ENCODE data around the gene LTB4R.

The LTB4R gene

GRCh38 chr14:24315807-24316596 lies 4.7 kb downstream of the LTB4R start:
- TF ChIP-seq SPI1 (IDR thresholded peaks at IDR 0.05; ENCODE audit: low read depth, low read length) (no peak), POLR2AphosphoS5 (IDR thresholded peaks at IDR 0.05; ENCODE audit: low read depth, low read length) (no peak), TAF1 (IDR thresholded peaks at IDR 0.05; ENCODE audit: low read depth, low read length) (no peak), PAX5 (IDR thresholded peaks at IDR 0.05; ENCODE audit: insufficient read depth, low read length, severe bottlenecking) (no peak), POU2F2 (IDR thresholded peaks at IDR 0.05; ENCODE audit: low read depth, low read length) (no peak), POLR2A (IDR thresholded peaks at IDR 0.05; ENCODE audit: low read depth, low read length) (no peak)
- FAIRE-seq (no peak), DNase-seq (ENCODE audit: insufficient read length, low spot score) (no peak)

DNA sequence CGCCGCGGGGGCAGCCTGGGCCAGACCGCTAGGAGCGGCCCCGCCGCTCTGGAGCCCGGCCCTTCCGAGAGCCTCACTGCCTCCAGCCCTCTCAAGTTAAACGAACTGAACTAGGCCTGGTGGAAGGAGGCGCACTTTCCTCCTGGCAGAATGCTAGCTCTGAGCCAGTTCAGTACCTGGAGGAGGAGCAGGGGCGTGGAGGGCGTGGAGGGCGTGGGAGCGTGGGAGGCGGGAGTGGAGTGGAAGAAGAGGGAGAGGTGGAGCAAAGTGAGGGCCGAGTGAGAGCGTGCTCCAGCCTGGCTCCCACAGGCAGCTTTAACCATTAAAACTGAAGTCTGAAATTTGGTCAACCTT lies 5.3 kb downstream of the LTB4R start:
- no peak for TF ChIP-seq POLR2A (IDR thresholded peaks at IDR 0.05; ENCODE audit: low read depth, low read length)
- no peak for FAIRE-seq
- DNase-seq (ENCODE audit: insufficient read length, low spot score) = no peak

DNA sequence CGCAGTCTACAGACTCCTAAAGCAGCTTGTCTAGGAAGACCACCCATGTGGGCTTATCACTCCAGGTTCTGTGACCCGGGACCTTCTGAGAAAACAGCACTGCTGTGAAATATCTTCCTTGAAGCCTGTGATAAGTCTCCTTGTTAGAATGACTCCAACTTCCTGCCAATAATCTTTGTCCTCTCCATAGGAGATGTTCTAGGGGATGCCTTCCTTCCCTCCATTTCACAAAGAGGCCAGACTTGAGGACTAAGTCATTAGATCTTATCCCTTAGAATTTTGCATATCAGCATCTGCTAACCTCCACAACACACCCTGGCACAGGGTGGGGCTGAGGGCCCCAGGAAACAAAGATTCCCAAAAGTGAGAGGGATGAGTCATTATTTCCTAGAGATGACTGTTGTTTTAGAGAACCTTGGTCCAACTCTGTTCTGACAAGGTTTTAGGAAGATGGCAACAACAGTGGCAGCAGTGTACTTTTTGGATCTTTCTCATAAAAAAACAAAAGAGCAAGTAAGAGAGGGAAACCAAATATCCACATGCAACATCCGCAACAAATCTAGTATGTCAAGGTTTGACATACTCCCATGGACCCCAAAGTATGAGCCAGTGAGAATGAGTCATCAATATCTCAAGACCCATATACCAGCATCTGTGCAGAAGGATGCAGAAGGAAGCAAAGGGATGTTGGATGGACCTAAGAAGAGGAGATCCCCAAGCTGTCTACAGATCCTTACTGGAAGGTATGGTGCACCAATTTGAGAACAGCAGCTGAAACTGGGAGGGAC lies 6.0 kb downstream of the LTB4R start:
- DNase-seq (ENCODE audit: insufficient read length, low spot score) = no peak
- no peak for FAIRE-seq
- no peak for TF ChIP-seq PAX5 (IDR thresholded peaks at IDR 0.05; ENCODE audit: insufficient read depth, low read length, severe bottlenecking)
- no peak for TF ChIP-seq POU2F2 (IDR thresholded peaks at IDR 0.05; ENCODE audit: low read depth, low read length)
- no peak for TF ChIP-seq TAF1 (IDR thresholded peaks at IDR 0.05; ENCODE audit: low read depth, low read length)
- TF ChIP-seq SPI1 (IDR thresholded peaks at IDR 0.05; ENCODE audit: low read depth, low read length) = no peak
- no peak for TF ChIP-seq POLR2A (IDR thresholded peaks at IDR 0.05; ENCODE audit: low read depth, low read length)
- TF ChIP-seq POLR2AphosphoS5 (IDR thresholded peaks at IDR 0.05; ENCODE audit: low read depth, low read length) = no peak

DNA sequence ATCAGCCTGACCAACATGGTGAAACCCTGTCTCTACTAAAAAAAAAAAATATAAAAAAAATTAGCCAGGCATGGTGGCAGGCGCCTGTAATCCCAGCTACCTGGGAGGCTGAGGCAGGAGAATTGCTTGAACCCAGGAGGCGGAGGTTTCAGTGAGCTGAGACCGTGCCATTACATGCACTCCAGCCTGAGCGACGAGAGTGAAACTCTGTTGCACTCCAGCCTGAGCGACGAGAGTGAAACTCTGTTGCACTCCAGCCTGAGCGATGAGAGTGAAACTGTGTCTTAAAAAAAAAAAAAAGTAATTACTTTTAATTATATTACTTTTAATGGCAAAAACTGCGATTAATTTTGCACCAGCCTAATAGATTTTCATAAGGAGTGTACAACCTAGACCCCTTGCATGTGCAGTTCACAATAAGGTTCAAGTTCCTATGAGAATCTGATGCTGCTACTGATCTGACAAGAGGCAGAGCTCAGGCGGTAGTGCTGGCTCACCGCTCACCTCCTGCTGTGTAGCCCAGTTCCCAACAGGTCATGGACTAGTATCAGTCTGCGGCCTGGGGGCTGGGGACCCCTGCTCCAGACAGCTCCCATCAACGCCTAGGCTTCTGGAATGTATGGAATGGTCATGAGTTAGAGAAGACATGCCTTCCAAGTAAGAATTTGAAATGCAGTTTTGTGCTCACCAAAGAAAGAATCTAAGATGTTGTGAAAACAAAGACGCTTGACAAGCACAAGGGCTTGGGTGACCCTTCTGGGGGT lies 10.1 kb downstream of the LTB4R start:
- TF ChIP-seq TAF1 (IDR thresholded peaks at IDR 0.05; ENCODE audit: low read depth, low read length) (no peak), PAX5 (IDR thresholded peaks at IDR 0.05; ENCODE audit: insufficient read depth, low read length, severe bottlenecking) (no peak), POLR2A (IDR thresholded peaks at IDR 0.05; ENCODE audit: low read depth, low read length) (no peak), SPI1 (IDR thresholded peaks at IDR 0.05; ENCODE audit: low read depth, low read length) (no peak), POU2F2 (IDR thresholded peaks at IDR 0.05; ENCODE audit: low read depth, low read length) (no peak), POLR2AphosphoS5 (IDR thresholded peaks at IDR 0.05; ENCODE audit: low read depth, low read length) (no peak)
- DNase-seq (ENCODE audit: insufficient read length, low spot score) (no peak), FAIRE-seq (no peak)

GRCh38 chr14:24322672-24323071 lies 11.4 kb downstream of the LTB4R start:
- no peak for DNase-seq (ENCODE audit: insufficient read length, low spot score)
- no peak for TF ChIP-seq TAF1 (IDR thresholded peaks at IDR 0.05; ENCODE audit: low read depth, low read length)
- no peak for TF ChIP-seq SPI1 (IDR thresholded peaks at IDR 0.05; ENCODE audit: low read depth, low read length)
- FAIRE-seq = no peak

DNA sequence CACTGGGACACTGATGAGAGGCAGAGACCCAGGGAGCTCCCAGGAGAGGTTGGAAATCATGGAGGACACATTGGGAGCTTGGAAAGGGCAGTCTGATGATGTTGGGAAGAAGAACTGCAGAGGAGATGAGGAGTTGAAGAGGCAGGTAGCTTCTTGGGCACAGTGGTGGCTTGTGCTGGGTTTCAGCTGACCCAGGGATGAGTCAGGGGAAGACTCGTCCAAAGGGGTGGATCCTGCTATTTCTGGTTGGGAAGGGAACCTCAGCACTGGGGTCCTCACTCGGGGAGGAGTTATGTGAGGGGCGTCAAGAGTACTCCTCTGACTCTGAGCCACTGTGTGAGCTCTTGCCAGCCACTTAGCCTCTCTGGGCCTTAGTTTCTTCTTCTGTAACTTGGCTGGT lies 12.0 kb downstream of the LTB4R start:
- FAIRE-seq (no peak), DNase-seq (ENCODE audit: insufficient read length, low spot score) (no peak)
- TF ChIP-seq POLR2A (IDR thresholded peaks at IDR 0.05; ENCODE audit: low read depth, low read length) = no peak
- no peak for TF ChIP-seq POU2F2 (IDR thresholded peaks at IDR 0.05; ENCODE audit: low read depth, low read length)
- TF ChIP-seq POLR2AphosphoS5 (IDR thresholded peaks at IDR 0.05; ENCODE audit: low read depth, low read length) = no peak
- no peak for TF ChIP-seq SPI1 (IDR thresholded peaks at IDR 0.05; ENCODE audit: low read depth, low read length)
- no peak for TF ChIP-seq TAF1 (IDR thresholded peaks at IDR 0.05; ENCODE audit: low read depth, low read length)
- TF ChIP-seq PAX5 (IDR thresholded peaks at IDR 0.05; ENCODE audit: insufficient read depth, low read length, severe bottlenecking) = no peak

DNA sequence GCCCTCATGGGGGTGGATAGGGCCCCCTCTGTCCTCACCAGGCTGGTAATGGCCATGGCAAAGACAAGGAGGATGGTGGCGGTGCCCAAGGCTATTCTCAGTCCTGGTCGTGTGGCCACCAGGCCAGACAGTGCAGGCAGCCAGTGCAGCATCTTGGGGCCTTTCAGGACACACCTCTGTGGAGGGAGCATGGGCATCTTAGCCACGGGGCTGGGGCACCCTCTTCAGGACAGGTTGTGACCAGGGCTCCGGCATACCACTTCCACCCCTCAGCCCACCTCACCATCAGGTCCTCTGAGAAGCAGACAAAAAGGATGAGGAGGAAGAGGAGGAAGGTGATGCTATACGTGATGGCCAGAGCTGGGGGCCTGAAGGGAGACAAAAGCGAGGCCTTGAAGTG lies 12.7 kb downstream of the LTB4R start:
- DNase-seq (ENCODE audit: insufficient read length, low spot score) (no peak), FAIRE-seq (no peak)
- TF ChIP-seq POLR2AphosphoS5 (IDR thresholded peaks at IDR 0.05; ENCODE audit: low read depth, low read length) (no peak), POU2F2 (IDR thresholded peaks at IDR 0.05; ENCODE audit: low read depth, low read length) (no peak)

DNA sequence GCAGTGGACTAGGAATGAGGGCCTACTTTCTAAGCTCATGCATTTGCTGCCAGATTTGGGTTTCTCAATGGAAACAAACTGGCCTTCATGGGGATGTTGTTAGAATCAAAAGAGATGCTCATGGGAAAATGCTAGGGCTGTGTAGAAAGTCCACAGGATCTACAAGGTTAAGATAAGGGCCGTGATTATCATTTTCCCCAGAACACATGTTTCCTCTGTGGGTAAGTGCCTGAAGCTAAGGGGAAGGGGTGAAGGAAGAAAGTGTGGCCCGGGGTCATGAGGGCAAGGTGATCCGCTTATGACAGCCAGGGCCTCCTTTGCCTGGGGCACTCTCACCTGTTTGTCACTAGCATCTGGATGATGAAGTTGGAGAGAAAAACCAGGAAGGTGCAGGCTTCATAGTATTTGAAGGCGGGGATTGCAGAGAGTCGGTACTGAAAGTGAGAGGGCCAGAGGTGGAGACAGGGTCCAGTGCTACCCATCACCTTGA lies 13.8 kb downstream of the LTB4R start:
- FAIRE-seq (no peak), DNase-seq (ENCODE audit: insufficient read length, low spot score) (no peak)
- TF ChIP-seq POLR2AphosphoS5 (IDR thresholded peaks at IDR 0.05; ENCODE audit: low read depth, low read length) = no peak
- TF ChIP-seq TAF1 (IDR thresholded peaks at IDR 0.05; ENCODE audit: low read depth, low read length) = no peak
- no peak for TF ChIP-seq POLR2A (IDR thresholded peaks at IDR 0.05; ENCODE audit: low read depth, low read length)
- no peak for TF ChIP-seq PAX5 (IDR thresholded peaks at IDR 0.05; ENCODE audit: insufficient read depth, low read length, severe bottlenecking)
- TF ChIP-seq SPI1 (IDR thresholded peaks at IDR 0.05; ENCODE audit: low read depth, low read length) = no peak
- TF ChIP-seq POU2F2 (IDR thresholded peaks at IDR 0.05; ENCODE audit: low read depth, low read length) = no peak

GRCh38 chr14:24325963-24326362 lies 14.7 kb downstream of the LTB4R start:
- TF ChIP-seq TAF1 (IDR thresholded peaks at IDR 0.05; ENCODE audit: low read depth, low read length) = no peak
- no peak for TF ChIP-seq PAX5 (IDR thresholded peaks at IDR 0.05; ENCODE audit: insufficient read depth, low read length, severe bottlenecking)
- TF ChIP-seq SPI1 (IDR thresholded peaks at IDR 0.05; ENCODE audit: low read depth, low read length) = no peak
- TF ChIP-seq POLR2AphosphoS5 (IDR thresholded peaks at IDR 0.05; ENCODE audit: low read depth, low read length) = no peak
- no peak for TF ChIP-seq POU2F2 (IDR thresholded peaks at IDR 0.05; ENCODE audit: low read depth, low read length)
- no peak for TF ChIP-seq POLR2A (IDR thresholded peaks at IDR 0.05; ENCODE audit: low read depth, low read length)
- FAIRE-seq (no peak), DNase-seq (ENCODE audit: insufficient read length, low spot score) (no peak)
